GM23248 (cell line): ENCODE results near the gene L3MBTL2. TPM values are rescaled to one million over a fixed set of nuclear protein-coding genes. Genes with fewer than 3 reads are reported as not detected.

Experiments
- DNase-seq: peaks from one replicate; pipeline ENCODE4 v3.0.0-alpha.2; 2015
- H2AFZ ChIP-seq: fragments of 200-600 bp; sonication (generic); 2 replicates; pipeline ENCODE4 v1.6.1; 2016; ENCODE audit warnings: antibody characterized with exemption
- H3F3A ChIP-seq: fragments of 200-600 bp; sonication (generic); 2 replicates; pipeline ENCODE4 v1.6.1; 2016; ENCODE audit warnings: mild to moderate bottlenecking, antibody characterized with exemption, mixed run types; ENCODE audit not compliant: insufficient read depth
- H3K27ac ChIP-seq: fragments of 200-600 bp; sonication (generic); 2 replicates; pipeline ENCODE4 v1.5.1; 2016; ENCODE audit warnings: mild to moderate bottlenecking
- H3K27me3 ChIP-seq: fragments of 200-600 bp; sonication (generic); replicated peaks from 2 replicates; pipeline ENCODE4 v1.6.1; 2016; ENCODE audit warnings: mild to moderate bottlenecking; ENCODE audit not compliant: insufficient read depth
- H3K36me3 ChIP-seq: fragments of 200-600 bp; sonication (generic); 2 replicates; pipeline ENCODE4 v1.6.1; 2016; ENCODE audit warnings: low read depth, mild to moderate bottlenecking
- H3K4me1 ChIP-seq: fragments of 200-600 bp; sonication (generic); 2 replicates; pipeline ENCODE4 v1.6.1; 2016; ENCODE audit warnings: mild to moderate bottlenecking; ENCODE audit not compliant: insufficient read depth
- H3K4me2 ChIP-seq: fragments of 200-600 bp; sonication (generic); one replicate; pipeline ENCODE4 v1.6.1; 2016; ENCODE audit warnings: mild to moderate bottlenecking; ENCODE audit not compliant: unreplicated experiment
- H3K4me3 ChIP-seq: fragments of 200-600 bp; sonication (generic); 2 replicates; pipeline ENCODE4 v1.5.1; 2016; ENCODE audit warnings: mild to moderate bottlenecking
- H3K79me2 ChIP-seq: fragments of 200-600 bp; sonication (generic); 2 replicates; pipeline ENCODE4 v1.6.1; 2016; ENCODE audit warnings: mild to moderate bottlenecking; ENCODE audit not compliant: insufficient read depth
- H3K9ac ChIP-seq: fragments of 200-600 bp; sonication (generic); 2 replicates; pipeline ENCODE4 v1.6.1; 2016; ENCODE audit warnings: mild to moderate bottlenecking
- H3K9me2 ChIP-seq: fragments of 200-600 bp; sonication (generic); 2 replicates; pipeline ENCODE4 v1.6.1; 2016; ENCODE audit warnings: mixed run types, mild to moderate bottlenecking, moderate library complexity; ENCODE audit not compliant: insufficient read depth
- H3K9me3 ChIP-seq: fragments of 200-600 bp; sonication (generic); one replicate; pipeline ENCODE4 v1.6.1; 2017; ENCODE audit warnings: low read depth
- H4K20me1 ChIP-seq: fragments of 200-600 bp; sonication (generic); 2 replicates; pipeline ENCODE4 v1.6.0; 2016; ENCODE audit not compliant: insufficient read depth
- EZH2 ChIP-seq: fragments of 200-600 bp; sonication (generic); IDR thresholded peaks from 2 replicates; pipeline ENCODE4 v1.6.1; 2018; ENCODE audit warnings: antibody characterized with exemption, mild to moderate bottlenecking; ENCODE audit not compliant: insufficient read depth, poor library complexity, severe bottlenecking
- EZH2phosphoT487 ChIP-seq: fragments of 200-600 bp; sonication (generic); IDR thresholded peaks from 2 replicates; pipeline ENCODE4 v1.6.1; 2018; ENCODE audit warnings: antibody characterized with exemption, moderate library complexity, mild to moderate bottlenecking, low read depth; ENCODE audit not compliant: insufficient read depth
- WGBS, 2 experiments: methylation state at CpG; one replicate each; pipeline ENCODE4 v1.1.6; 2015 to 2017; ENCODE audit warnings: low lambda C conversion rate in 2 of 2, low coverage in 1 of 2; ENCODE audit errors: missing lambda C conversion rate in 2 of 2; 5-methylcytosine and 5-hydroxymethylcytosine counted together
- in situ Hi-C: fragments of 300-500 bp; cut with MboI; formaldehyde crosslinking; loops from 2 replicates; pipeline ENCODE4 v1.15.0; 2020
- polyA plus RNA-seq: library from polyadenylated mRNA; unstranded; fragments of >200 nt; fragmentation: Nextera tagmentation; extraction: Ambion mirVana; gene quantifications from 2 replicates; pipeline ENCODE4 v1.2.1, GENCODE V29; 2016
- total RNA-seq: library from RNA; depleted of rRNA; stranded (reverse); fragments of >200 nt; shearing (Covaris generic); gene quantifications from 2 replicates; pipeline ENCODE4 v1.2.3, GENCODE V29; 2014; rRNA removed

L3MBTL2 gene
- total RNA-seq (19.1 and 24.1 TPM in 2 replicates), polyA plus RNA-seq (16.8 and 16.9 TPM in 2 replicates)

- no peaks in the 10 kb centered on the region; the same call in 1 of the 2 replicates for H3K36me3 ChIP-seq
- peak within 1 kb of the TSS; percentile 92 for H2AFZ ChIP-seq
- H3K4me3 ChIP-seq: peak within 1 kb of the TSS; percentile 97
- H3K79me2 ChIP-seq: peaks cover 40% of the 10 kb centered on the region
- H3K9me2 ChIP-seq: no peaks in the 10 kb centered on the region
- H3K27me3 ChIP-seq: no peaks in the 10 kb centered on the region
- peak within 1 kb of the TSS; percentile 86 for H3K4me2 ChIP-seq
- no peaks in the 10 kb centered on the region for H3F3A ChIP-seq
- peak; percentile 98 for DNase-seq
- H3K9me3 ChIP-seq: no peaks in the 10 kb centered on the region
- peaks cover 5% of the 10 kb centered on the region for H3K4me1 ChIP-seq
- TF ChIP-seq EZH2phosphoT487 (no peak), EZH2 (no peak)
- WGBS, 2 experiments: 1 to 2% methylated on average over 46 to 47 of the region's 47 CpGs
- peak within 1 kb of the TSS; percentile 58 for H3K27ac ChIP-seq
- in situ Hi-C loops: no loop called here
- H4K20me1 ChIP-seq: no peaks in the 10 kb centered on the region
- H3K9ac ChIP-seq: peak within 1 kb of the TSS; percentile 91
Measured at GRCh38 chr22:41204992-41205900, at the start of gene L3MBTL2. TSS of gene L3MBTL2 (plus strand) at chr22:41205312. CDS start at chr22:41205363, 51 bp downstream.

- 0 out of 2 replicates have a peak, but pooled peaks cover under 1% of the 10 kb centered on the region for H3F3A ChIP-seq
- no peak overlapping the region for H2AFZ ChIP-seq
- H3K27me3 ChIP-seq: no peaks in the 10 kb centered on the region
- no peak overlapping the region for H3K27ac ChIP-seq
- in situ Hi-C loops: no loop called here
- H3K36me3 ChIP-seq: peaks cover 94% of the 10 kb centered on the region
- DNase-seq: no peak
- WGBS, 2 experiments: 63 to 65% methylated on average over 4 of the region's 4 CpGs
- no peaks in the 10 kb centered on the region for H3K9me2 ChIP-seq
- H3K4me2 ChIP-seq: no peak overlapping the region
- TF ChIP-seq EZH2 (no peak), EZH2phosphoT487 (no peak)
- H3K79me2 ChIP-seq: peaks cover 38% of the 10 kb centered on the region
- no peak overlapping the region for H3K9ac ChIP-seq
- H3K4me1 ChIP-seq: no peaks in the 10 kb centered on the region
- no peaks in the 10 kb centered on the region for H3K9me3 ChIP-seq
- no peak overlapping the region for H3K4me3 ChIP-seq
- H4K20me1 ChIP-seq: no peaks in the 10 kb centered on the region
Measured at GRCh38 chr22:41157083-41157482, 48.0 kb upstream of the L3MBTL2 start.

GRCh38 chr22:41169157-41169556 is 36.0 kb upstream of the L3MBTL2 start:
- H3K27me3 ChIP-seq: no peaks in the 10 kb centered on the region
- peaks cover 84% of the 10 kb centered on the region for H3K36me3 ChIP-seq
- H3K9me2 ChIP-seq: no peaks in the 10 kb centered on the region
- no peak overlapping the region for H3K4me2 ChIP-seq
- H3K4me1 ChIP-seq: no peaks in the 10 kb centered on the region
- WGBS, 2 experiments: 72 to 75% methylated on average over 8 of the region's 8 CpGs
- H3K4me3 ChIP-seq: no peak overlapping the region
- peaks cover 8% of the 10 kb centered on the region for H3F3A ChIP-seq
- no peaks in the 10 kb centered on the region for H3K9me3 ChIP-seq
- H3K79me2 ChIP-seq: peaks cover 19% of the 10 kb centered on the region
- TF ChIP-seq EZH2 (no peak), EZH2phosphoT487 (no peak)
- H3K9ac ChIP-seq: no peak overlapping the region
- in situ Hi-C loops: no loop called here
- DNase-seq: no peak
- H3K27ac ChIP-seq: no peak overlapping the region
- no peaks in the 10 kb centered on the region for H4K20me1 ChIP-seq
- no peak overlapping the region for H2AFZ ChIP-seq

- Histone ChIP-seq H3K27me3 (no peaks in the 10 kb centered on the region), H3K9me3 (no peaks in the 10 kb centered on the region), H3K4me3 (no peak overlapping the region), H3K36me3 (peaks cover 72% of the 10 kb centered on the region), H3F3A (peaks cover 15% of the 10 kb centered on the region; the same call in 1 of the 2 replicates), H2AFZ (no peak overlapping the region), H3K9ac (no peak overlapping the region), H4K20me1 (no peaks in the 10 kb centered on the region), H3K9me2 (no peaks in the 10 kb centered on the region), H3K4me2 (no peak overlapping the region), H3K4me1 (no peaks in the 10 kb centered on the region), H3K79me2 (peaks cover 19% of the 10 kb centered on the region; the same call in 1 of the 2 replicates), H3K27ac (no peak overlapping the region)
- WGBS, 2 experiments: 82 to 94% methylated on average over 3 of the region's 3 CpGs
- TF ChIP-seq EZH2phosphoT487 (no peak), EZH2 (no peak)
- in situ Hi-C loops: no loop called here
- no peak for DNase-seq
Measured at GRCh38 chr22:41171996-41172395, 33.1 kb upstream of the L3MBTL2 start.
